Measurements from ENCODE around the gene DYNC1LI1.
A peak's percentile ranks its signal among the peaks of the same experiment; 100 is the strongest.
"Not testable (repeated sequence)": the region's sequence is repeated elsewhere in the genome, so short reads cannot be mapped to it uniquely, and the experiment has no call there.

The DYNC1LI1 gene

DNA sequence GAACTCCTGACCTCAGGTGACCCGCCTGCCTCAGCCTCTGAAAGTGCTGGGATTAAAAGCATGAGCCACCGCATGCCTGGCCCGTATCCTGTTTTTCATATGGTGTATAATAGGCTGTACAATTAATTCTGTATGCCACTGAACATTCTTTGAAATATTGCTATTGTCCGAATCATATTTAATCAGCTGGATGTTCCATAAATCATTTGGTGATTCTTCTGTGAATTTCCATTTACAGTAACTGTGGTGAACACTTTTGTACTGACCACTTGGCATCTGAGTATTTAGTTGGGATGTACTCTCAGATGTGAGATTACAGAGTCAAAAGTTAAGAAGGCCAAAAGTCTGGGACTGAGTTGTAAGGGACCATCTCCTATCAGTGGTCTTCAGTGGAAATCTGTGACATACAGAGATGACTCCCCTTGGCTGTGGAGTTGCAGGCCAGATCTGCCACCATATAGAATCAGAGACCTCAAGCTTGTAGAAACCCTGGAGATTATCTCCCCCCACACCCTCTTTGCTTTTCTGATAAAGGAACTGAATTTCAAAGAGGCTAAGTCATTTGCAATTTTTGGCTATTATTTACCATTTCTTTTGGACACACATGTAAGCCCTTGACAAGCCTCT is 25.7 kb upstream of the DYNC1LI1 start:
- no peak for TF ChIP-seq POLR2A (IDR thresholded peaks at IDR 0.05; ENCODE audit: low read length)
- no peak for TF ChIP-seq GATA1 (IDR thresholded peaks at IDR 0.05; ENCODE audit: low read depth, low read length)
- DNase-seq = peak; percentile 46 to 84

GRCh38 chr3:32595323-32595722 is 24.7 kb upstream of the DYNC1LI1 start:
- DNase-seq = no peak
- TF ChIP-seq GATA1 (IDR thresholded peaks at IDR 0.05; ENCODE audit: low read depth, low read length) = no peak
- no peak for TF ChIP-seq POLR2A (IDR thresholded peaks at IDR 0.05; ENCODE audit: low read length)

DNA sequence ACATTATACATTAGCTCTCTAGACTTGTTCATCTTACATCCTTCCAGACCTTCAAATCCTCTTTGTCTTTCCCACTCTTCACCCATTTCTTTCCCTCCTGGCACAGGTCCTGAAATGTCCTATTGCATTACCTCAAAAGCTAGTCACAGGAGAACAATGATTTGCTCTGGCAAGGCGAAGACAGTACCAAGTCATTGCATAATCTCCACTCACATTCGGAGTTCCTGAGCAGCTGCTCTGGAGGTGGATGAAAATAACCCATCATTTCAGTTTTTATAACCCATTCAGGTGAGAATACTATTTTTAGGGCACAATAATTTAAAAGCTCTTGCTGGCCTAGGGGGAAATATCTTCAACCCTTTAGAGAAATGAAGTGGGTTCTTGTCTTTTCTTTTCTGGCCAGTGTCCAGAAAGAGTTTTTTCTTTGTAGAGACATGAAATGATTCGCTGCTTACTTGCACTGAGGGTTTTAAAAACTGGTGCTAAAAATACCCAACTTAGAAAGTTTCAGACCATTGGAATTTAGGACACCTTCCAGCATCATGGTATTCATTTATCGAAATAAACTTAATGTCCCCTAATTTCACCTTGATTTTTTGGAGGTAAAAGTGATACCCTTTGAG is 23.4 kb upstream of the DYNC1LI1 start:
- DNase-seq = no peak
- TF ChIP-seq GATA1 (IDR thresholded peaks at IDR 0.05; ENCODE audit: low read depth, low read length) (no peak), POLR2A (IDR thresholded peaks at IDR 0.05; ENCODE audit: low read length) (no peak)

- no peak for DNase-seq
- TF ChIP-seq GATA1 (IDR thresholded peaks at IDR 0.05; ENCODE audit: low read depth, low read length) (no peak), POLR2A (IDR thresholded peaks at IDR 0.05; ENCODE audit: low read length) (no peak)
These were observed 22.2 kb upstream of the DYNC1LI1 start for GRCh38 chr3:32592696-32593353.

DNA sequence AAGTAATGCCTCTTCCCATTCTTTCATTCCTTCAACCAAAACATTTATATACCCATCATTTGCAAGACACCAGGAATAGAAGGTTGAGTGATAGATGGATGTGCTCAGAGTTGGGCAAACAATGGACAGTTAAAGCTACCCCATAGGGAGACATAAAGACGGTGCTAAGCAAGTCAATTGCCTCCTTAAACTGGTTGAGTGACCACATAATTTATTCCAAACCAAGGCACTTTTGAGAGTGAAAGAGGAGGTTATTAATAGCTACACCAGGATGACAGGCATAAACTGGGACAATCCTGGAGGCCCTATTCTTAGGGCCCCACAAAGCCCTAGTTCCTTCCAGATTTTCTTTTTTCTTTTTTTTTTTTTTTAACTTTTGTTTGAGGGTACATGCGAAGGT is 21.4 kb upstream of the DYNC1LI1 start:
- TF ChIP-seq GATA1 (IDR thresholded peaks at IDR 0.05; ENCODE audit: low read depth, low read length) = no peak
- no peak for DNase-seq

GRCh38 chr3:32591186-32591585 is 20.5 kb upstream of the DYNC1LI1 start:
- no peak for DNase-seq
- no peak for TF ChIP-seq POLR2A (IDR thresholded peaks at IDR 0.05; ENCODE audit: low read length)
- TF ChIP-seq GATA1 (IDR thresholded peaks at IDR 0.05; ENCODE audit: low read depth, low read length) = no peak

DNA sequence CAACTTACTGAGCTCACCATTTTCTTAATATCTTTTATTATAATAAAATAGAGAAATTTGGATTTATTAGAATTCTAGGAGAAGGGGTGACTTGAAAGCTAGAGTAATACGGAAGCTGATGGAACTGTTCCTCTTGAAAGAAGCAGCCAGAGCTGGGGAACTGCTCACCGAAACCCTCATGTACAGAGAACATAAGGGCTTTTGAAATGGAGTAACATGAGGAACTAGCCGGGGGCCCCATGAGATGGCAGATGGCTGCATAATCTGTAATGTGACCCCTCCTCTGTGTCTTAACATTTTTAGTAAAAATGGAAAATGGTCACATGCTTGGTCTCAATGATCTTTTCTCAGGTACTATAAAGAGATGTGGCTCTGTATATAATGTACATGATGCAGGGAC is 15.7 kb upstream of the DYNC1LI1 start:
- TF ChIP-seq GATA1 (IDR thresholded peaks at IDR 0.05; ENCODE audit: low read depth, low read length) = no peak
- TF ChIP-seq POLR2A (IDR thresholded peaks at IDR 0.05; ENCODE audit: low read length) = no peak
- DNase-seq = no peak

DNA sequence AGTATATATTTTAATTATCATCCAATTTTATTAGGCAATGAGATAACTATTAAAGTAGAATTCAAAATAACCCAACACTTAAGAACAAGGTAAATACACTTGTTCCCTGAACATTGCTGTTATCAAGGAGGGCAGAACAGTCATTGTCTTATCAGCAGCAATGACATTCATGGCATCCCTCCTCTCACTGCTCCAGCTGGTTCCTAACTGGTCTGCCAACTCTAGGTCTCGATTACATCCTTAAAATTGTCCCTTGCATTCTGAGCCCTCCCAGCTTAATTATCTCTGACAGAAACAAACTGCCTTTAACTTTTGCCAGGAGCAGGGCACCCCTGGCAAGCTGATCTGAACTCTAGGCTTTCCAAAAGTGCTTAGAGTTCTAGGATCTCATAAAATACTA is 14.0 kb upstream of the DYNC1LI1 start:
- no peak for TF ChIP-seq GATA1 (IDR thresholded peaks at IDR 0.05; ENCODE audit: low read depth, low read length)
- DNase-seq = peak; percentile 54 to 91

GRCh38 chr3:32583708-32584107 is 13.1 kb upstream of the DYNC1LI1 start:
- no peak for DNase-seq
- no peak for TF ChIP-seq GATA1 (IDR thresholded peaks at IDR 0.05; ENCODE audit: low read depth, low read length)
- no peak for TF ChIP-seq POLR2A (IDR thresholded peaks at IDR 0.05; ENCODE audit: low read length)

DNA sequence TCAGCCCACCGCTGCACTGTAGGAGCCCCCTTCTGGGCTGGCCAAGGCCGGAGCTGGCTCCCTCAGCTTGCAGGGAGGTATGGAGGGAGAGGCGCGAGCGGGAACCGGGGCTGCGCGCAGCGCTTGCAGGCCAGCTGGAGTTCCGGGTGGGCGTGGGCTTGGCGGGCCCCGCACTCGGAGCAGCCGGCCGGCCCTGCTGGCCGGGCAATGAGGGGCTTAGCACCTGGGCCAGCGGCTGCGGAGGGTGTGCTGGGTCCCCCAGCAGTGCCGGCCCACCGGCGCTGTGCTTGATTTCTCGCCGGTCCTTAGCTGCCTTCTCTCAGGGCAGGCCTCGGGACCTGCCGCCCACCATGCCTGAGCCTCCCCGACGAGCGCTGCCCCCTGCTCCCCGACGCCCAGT is 8.0 kb upstream of the DYNC1LI1 start:
- not testable (repeated sequence) for DNase-seq

GRCh38 chr3:32577581-32578556 is 7.2 kb upstream of the DYNC1LI1 start:
- no peak for DNase-seq
- no peak for TF ChIP-seq GATA1 (IDR thresholded peaks at IDR 0.05; ENCODE audit: low read depth, low read length)
- TF ChIP-seq POLR2A (IDR thresholded peaks at IDR 0.05; ENCODE audit: low read length) = no peak

DNA sequence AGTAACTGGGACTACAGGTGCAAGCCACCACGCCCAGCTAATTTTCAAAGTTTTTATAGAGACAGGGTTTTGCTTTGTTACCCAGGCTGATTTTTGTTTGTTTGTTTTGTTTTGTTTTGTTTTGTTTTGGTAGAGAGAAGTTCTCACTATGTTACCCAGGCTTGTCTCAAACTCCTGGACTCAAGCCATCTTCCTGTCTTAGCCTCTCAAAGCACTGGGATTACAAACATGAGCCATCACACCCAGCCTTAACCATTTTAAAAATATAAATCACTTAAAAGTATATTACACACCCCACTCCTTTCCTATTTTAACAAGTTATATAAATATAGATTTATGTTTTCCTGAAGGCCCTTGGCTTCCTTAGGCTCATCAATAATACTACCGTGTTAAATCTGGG is 6.5 kb upstream of the DYNC1LI1 start:
- no peak for DNase-seq
- TF ChIP-seq GATA1 (IDR thresholded peaks at IDR 0.05; ENCODE audit: low read depth, low read length) = no peak
- TF ChIP-seq POLR2A (IDR thresholded peaks at IDR 0.05; ENCODE audit: low read length) = no peak

DNA sequence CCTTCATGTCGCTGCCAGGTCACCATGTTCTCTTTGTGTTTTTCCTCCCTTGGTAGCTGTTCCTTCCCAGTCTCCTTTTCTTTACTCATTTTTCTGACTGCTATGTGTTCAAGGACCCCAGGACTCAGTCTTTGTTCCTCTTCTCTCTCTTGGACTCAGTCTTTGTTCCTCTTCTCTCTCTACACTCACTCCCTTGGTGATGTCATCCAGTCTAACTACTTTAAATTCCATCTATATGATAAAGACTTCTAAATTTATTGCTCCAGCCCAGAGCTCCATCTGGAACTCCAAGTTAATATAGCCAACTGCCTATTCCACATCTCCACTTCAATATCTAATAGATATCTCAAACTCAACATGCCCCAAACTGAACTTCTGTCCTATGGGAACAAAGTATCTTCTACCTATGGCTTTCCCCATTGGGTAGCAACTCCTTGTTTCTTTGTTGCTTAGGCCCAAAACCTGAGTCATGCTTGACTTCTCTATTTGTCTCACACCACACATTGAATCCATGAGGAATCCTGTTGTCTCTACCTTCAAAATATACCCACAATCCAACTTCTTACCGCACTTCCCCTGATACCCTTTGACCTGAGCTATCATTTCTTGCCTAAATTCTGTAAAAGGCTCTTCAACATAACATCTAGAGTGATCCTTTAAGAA is 4.9 kb upstream of the DYNC1LI1 start:
- TF ChIP-seq GATA1 (IDR thresholded peaks at IDR 0.05; ENCODE audit: low read depth, low read length) (no peak), POLR2A (IDR thresholded peaks at IDR 0.05; ENCODE audit: low read length) (no peak)
- DNase-seq = no peak

- no peak for TF ChIP-seq GATA1 (IDR thresholded peaks at IDR 0.05; ENCODE audit: low read depth, low read length)
- TF ChIP-seq POLR2A (IDR thresholded peaks at IDR 0.05; ENCODE audit: low read length) = peak; percentile 74
- DNase-seq = no peak
These were observed 481 bp upstream of the DYNC1LI1 start for GRCh38 chr3:32571192-32571485.
